H9 (cell line): ENCODE measurements around the gene PDHX. TPM values are rescaled to one million over a fixed set of nuclear protein-coding genes. Genes with fewer than 3 reads are reported as not detected.

ENCODE experiments used
- DNase-seq: peaks from one replicate; pipeline ENCODE4 v3.0.0-alpha.2; 2017
- H2AFZ ChIP-seq: one replicate; pipeline ENCODE4 v1.6.1; 2013; ENCODE audit warnings: mild to moderate bottlenecking, low read length, control low read depth, moderate library complexity
- H2AK5ac ChIP-seq: 2 replicates; pipeline ENCODE4 v1.6.1; 2013; ENCODE audit warnings: low read length, control low read depth, mixed read lengths; ENCODE audit not compliant: insufficient read length
- H2BK120ac ChIP-seq: one replicate; pipeline ENCODE4 v1.6.1; 2013; ENCODE audit warnings: low read depth, mild to moderate bottlenecking, low read length, control low read depth, inconsistent platforms; ENCODE audit not compliant: poor library complexity, severe bottlenecking
- H2BK12ac ChIP-seq: 2 replicates; pipeline ENCODE4 v1.6.1; 2013; ENCODE audit warnings: low read length, control low read depth, mixed read lengths, low read depth; ENCODE audit not compliant: insufficient read length
- H2BK15ac ChIP-seq: 2 replicates; pipeline ENCODE4 v1.6.1; 2013; ENCODE audit warnings: low read depth, low read length, control low read depth
- H2BK20ac ChIP-seq: one replicate; pipeline ENCODE4 v1.6.1; 2013; ENCODE audit warnings: low read depth, mild to moderate bottlenecking, low read length, control low read depth, inconsistent platforms; ENCODE audit not compliant: poor library complexity, severe bottlenecking
- H2BK5ac ChIP-seq: 2 replicates; pipeline ENCODE4 v1.6.1; 2013; ENCODE audit warnings: low read length, control low read depth, mixed read lengths; ENCODE audit not compliant: insufficient read length
- H3K14ac ChIP-seq: 2 replicates; pipeline ENCODE4 v1.6.1; 2013; ENCODE audit warnings: low read length, control low read depth; ENCODE audit not compliant: insufficient read depth
- H3K18ac ChIP-seq: 2 replicates; pipeline ENCODE4 v1.6.1; 2013; ENCODE audit warnings: low read depth, mild to moderate bottlenecking, mixed read lengths, low read length, control low read depth; ENCODE audit not compliant: insufficient read length
- H3K23ac ChIP-seq: 2 replicates; pipeline ENCODE4 v1.6.1; 2013; ENCODE audit warnings: low read length, control low read depth, mixed read lengths, low read depth; ENCODE audit not compliant: insufficient read length
- H3K23me2 ChIP-seq: 2 replicates; pipeline ENCODE4 v1.6.1; 2013; ENCODE audit warnings: low read depth, mild to moderate bottlenecking, mixed read lengths, low read length, control low read depth; ENCODE audit not compliant: insufficient read length, poor library complexity, severe bottlenecking
- H3K27ac ChIP-seq: 2 replicates; pipeline ENCODE4 v1.5.1; 2013; ENCODE audit warnings: low read length, control low read depth, mixed read lengths, low read depth; ENCODE audit not compliant: insufficient read length
- H3K27me3 ChIP-seq: 2 replicates; pipeline ENCODE4 v1.6.1; 2013; ENCODE audit warnings: low read length, control low read depth, inconsistent platforms; ENCODE audit not compliant: insufficient read depth
- H3K4ac ChIP-seq: 2 replicates; pipeline ENCODE4 v1.6.1; 2013; ENCODE audit warnings: low read depth, mild to moderate bottlenecking, control low read depth, inconsistent platforms, low read length, moderate library complexity
- H3K4me1 ChIP-seq: 2 replicates; pipeline ENCODE4 v1.6.1; 2013; ENCODE audit warnings: low read length, control low read depth, inconsistent platforms; ENCODE audit not compliant: insufficient read depth
- H3K4me2 ChIP-seq: 2 replicates; pipeline ENCODE4 v1.6.1; 2013; ENCODE audit warnings: low read length, control low read depth, mixed read lengths; ENCODE audit not compliant: insufficient read length, insufficient read depth
- H3K56ac ChIP-seq: 2 replicates; pipeline ENCODE4 v1.6.1; 2013; ENCODE audit warnings: low read depth, mild to moderate bottlenecking, mixed read lengths, low read length, control low read depth; ENCODE audit not compliant: insufficient read length
- H3K79me1 ChIP-seq: 2 replicates; pipeline ENCODE4 v1.6.1; 2013; ENCODE audit warnings: low read depth, mild to moderate bottlenecking, moderate library complexity, low read length, control low read depth, inconsistent platforms; ENCODE audit not compliant: insufficient read depth, poor library complexity, severe bottlenecking
- H3K79me2 ChIP-seq: 2 replicates; pipeline ENCODE4 v1.6.1; 2013; ENCODE audit warnings: low read length, control low read depth, inconsistent platforms; ENCODE audit not compliant: insufficient read depth
- H3K9ac ChIP-seq: 2 replicates; pipeline ENCODE4 v1.6.1; 2013; ENCODE audit warnings: low read length, control low read depth, mixed read lengths; ENCODE audit not compliant: insufficient read length; ENCODE audit errors: extremely low read depth
- H3K9me3 ChIP-seq: one replicate; pipeline ENCODE4 v1.6.1; 2013; ENCODE audit warnings: low read depth, low read length, inconsistent platforms; ENCODE audit not compliant: control insufficient read depth
- H3T11ph ChIP-seq: one replicate; pipeline ENCODE4 v1.6.1; 2013; ENCODE audit warnings: mild to moderate bottlenecking, low read length, control low read depth, inconsistent platforms
- H4K20me1 ChIP-seq: one replicate; pipeline ENCODE4 v1.6.1; 2013; ENCODE audit not compliant: control insufficient read depth, insufficient read length, insufficient read depth
- H4K5ac ChIP-seq: 2 replicates; pipeline ENCODE4 v1.6.1; 2013; ENCODE audit warnings: low read depth, mild to moderate bottlenecking, mixed read lengths, low read length, control low read depth; ENCODE audit not compliant: insufficient read length
- H4K8ac ChIP-seq: replicated peaks from 2 replicates; pipeline ENCODE4 v1.6.1; 2013; ENCODE audit warnings: low read length, control low read depth, mixed read lengths, low read depth; ENCODE audit not compliant: insufficient read length
- H4K91ac ChIP-seq: 2 replicates; pipeline ENCODE4 v1.6.1; 2013; ENCODE audit warnings: low read depth, mild to moderate bottlenecking, moderate library complexity, mixed read lengths, low read length, control low read depth; ENCODE audit not compliant: insufficient read length
- H3K27ac Mint-ChIP-seq, 3 experiments: 2 replicates in 2 of 3; 3 replicates in 1 of 3; pipeline ENCODE4 v1.8.0; 2020 to 2021; ENCODE audit warnings: mixed read lengths in 3 of 3, mild to moderate bottlenecking in 1 of 3, moderate library complexity in 1 of 3
- H3K27me3 Mint-ChIP-seq: 2 replicates; pipeline ENCODE4 v1.8.0; 2021; ENCODE audit warnings: low read depth, mild to moderate bottlenecking, moderate library complexity, mixed read lengths
- H3K36me3 Mint-ChIP-seq, 3 experiments: 2 replicates in 2 of 3; 3 replicates in 1 of 3; pipeline ENCODE4 v1.8.0; 2020 to 2021; ENCODE audit warnings: low read depth in 3 of 3, mixed read lengths in 3 of 3; ENCODE audit not compliant: insufficient read depth in 1 of 3
- H3K4me1 Mint-ChIP-seq, 2 experiments: 2 replicates each; pipeline ENCODE4 v1.8.0; 2020; ENCODE audit warnings: mixed read lengths in 2 of 2
- H3K4me3 Mint-ChIP-seq, 2 experiments: 2 replicates in 1 of 2; 3 replicates in 1 of 2; pipeline ENCODE4 v1.8.0; 2020 to 2021; ENCODE audit warnings: mild to moderate bottlenecking in 2 of 2, mixed read lengths in 2 of 2, moderate library complexity in 1 of 2
- H3K9me3 Mint-ChIP-seq, 2 experiments: 2 replicates in 1 of 2; 3 replicates in 1 of 2; pipeline ENCODE4 v1.8.0; 2020; ENCODE audit warnings: mild to moderate bottlenecking in 2 of 2, mixed read lengths in 2 of 2, moderate library complexity in 1 of 2
- WGBS: extraction: QIAGEN DNeasy Blood & Tissue Kit; methylation state at CpG from one replicate; pipeline ENCODE4 v1.1.7; 2013; ENCODE audit warnings: missing lambda C conversion rate, low lambda C conversion rate, mixed read lengths; ENCODE audit not compliant: insufficient read length; ENCODE audit errors: extremely low coverage; 5-methylcytosine and 5-hydroxymethylcytosine counted together
- total RNA-seq: library from RNA; stranded (reverse); gene quantifications from 2 replicates; pipeline ENCODE4 v1.2.1, GENCODE V29; 2021
- TF ChIP-seq, protein P1 (sequence below): fragments of 200-600 bp; sonication (generic); conservative IDR thresholded peaks from 3 replicates; pipeline ENCODE4 v1.8.0; 2021; ENCODE audit warnings: antibody characterized with exemption, mild to moderate bottlenecking

The PDHX gene
- total RNA-seq, 1 experiment from 2014 or later = 40.1 TPM

DNA sequence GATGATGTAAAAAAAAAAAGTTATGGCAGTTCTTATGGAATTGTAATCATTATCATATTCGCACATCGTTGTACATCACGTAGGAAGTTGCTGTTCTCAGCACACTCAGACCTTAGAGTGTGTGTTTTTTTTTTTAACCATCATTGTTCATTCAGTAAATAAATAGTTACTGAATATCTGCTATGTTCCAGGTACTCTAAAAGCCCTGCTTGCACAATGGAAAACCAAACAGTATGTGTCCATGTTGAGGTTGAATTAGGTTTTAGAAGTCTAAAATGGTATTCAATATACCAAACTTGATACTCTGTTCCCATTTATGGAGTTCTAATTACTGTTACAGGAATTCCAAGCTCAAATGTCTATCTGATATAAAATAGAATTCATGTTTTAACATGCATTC lies 41.2 kb downstream of the PDHX start:
- H3K79me1 ChIP-seq = no peaks in the 10 kb centered on the region
- H3K4me1 ChIP-seq = no peaks in the 10 kb centered on the region
- no peak overlapping the region for H4K91ac ChIP-seq
- H3K27ac ChIP-seq = no peak overlapping the region
- Mint-ChIP-seq H3K4me1 (peaks cover 3 to 4% of the 10 kb centered on the region in 2 experiments), H3K36me3 (peaks cover 0 to 20% (median 2%) of the 10 kb centered on the region in 3 experiments; a peak in 5 of 7 replicates), H3K9me3 (no peaks in the 10 kb centered on the region), H3K27ac (no peak overlapping the region), H3K27me3 (no peaks in the 10 kb centered on the region), H3K4me3 (no peak overlapping the region)
- H2BK12ac ChIP-seq = no peak overlapping the region
- no peak overlapping the region for H3T11ph ChIP-seq
- no peak overlapping the region for H3K23ac ChIP-seq
- H2BK120ac ChIP-seq = no peak overlapping the region
- no peak overlapping the region for H2BK5ac ChIP-seq
- no peak overlapping the region for H4K5ac ChIP-seq
- no peak overlapping the region for H2BK20ac ChIP-seq
- H3K23me2 ChIP-seq = no peaks in the 10 kb centered on the region
- no peak overlapping the region for H3K4ac ChIP-seq
- no peak overlapping the region for H2BK15ac ChIP-seq
- H3K9ac ChIP-seq = no peak overlapping the region
- no peak overlapping the region for H2AK5ac ChIP-seq
- no peak overlapping the region for H2AFZ ChIP-seq
- H4K20me1 ChIP-seq = no peaks in the 10 kb centered on the region
- no CpG with 5 or more reads among the region's 3 CpGs for WGBS
- H3K56ac ChIP-seq = no peak overlapping the region
- H3K18ac ChIP-seq = no peak overlapping the region
- H3K4me2 ChIP-seq = no peak overlapping the region
- no peaks in the 10 kb centered on the region for H3K9me3 ChIP-seq
- H3K27me3 ChIP-seq = no peaks in the 10 kb centered on the region
- H3K14ac ChIP-seq = no peak overlapping the region
- TF ChIP-seq, protein P1, sequence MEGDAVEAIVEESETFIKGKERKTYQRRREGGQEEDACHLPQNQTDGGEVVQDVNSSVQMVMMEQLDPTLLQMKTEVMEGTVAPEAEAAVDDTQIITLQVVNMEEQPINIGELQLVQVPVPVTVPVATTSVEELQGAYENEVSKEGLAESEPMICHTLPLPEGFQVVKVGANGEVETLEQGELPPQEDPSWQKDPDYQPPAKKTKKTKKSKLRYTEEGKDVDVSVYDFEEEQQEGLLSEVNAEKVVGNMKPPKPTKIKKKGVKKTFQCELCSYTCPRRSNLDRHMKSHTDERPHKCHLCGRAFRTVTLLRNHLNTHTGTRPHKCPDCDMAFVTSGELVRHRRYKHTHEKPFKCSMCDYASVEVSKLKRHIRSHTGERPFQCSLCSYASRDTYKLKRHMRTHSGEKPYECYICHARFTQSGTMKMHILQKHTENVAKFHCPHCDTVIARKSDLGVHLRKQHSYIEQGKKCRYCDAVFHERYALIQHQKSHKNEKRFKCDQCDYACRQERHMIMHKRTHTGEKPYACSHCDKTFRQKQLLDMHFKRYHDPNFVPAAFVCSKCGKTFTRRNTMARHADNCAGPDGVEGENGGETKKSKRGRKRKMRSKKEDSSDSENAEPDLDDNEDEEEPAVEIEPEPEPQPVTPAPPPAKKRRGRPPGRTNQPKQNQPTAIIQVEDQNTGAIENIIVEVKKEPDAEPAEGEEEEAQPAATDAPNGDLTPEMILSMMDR = no peak
- no peaks in the 10 kb centered on the region for H3K79me2 ChIP-seq
- no peak for DNase-seq
- no peak overlapping the region for H4K8ac ChIP-seq
